Stomach (tissue), 4 donors: Measurements from ENCODE around the gene RBM44.

Source experiments
- EP300 ChIP-seq: sonication (generic); formaldehyde crosslinking; IDR thresholded peaks from one replicate; pipeline ENCODE4 v1.6.1; 2017; ENCODE audit warnings: antibody characterized with exemption
- POLR2AphosphoS5 ChIP-seq, 3 donors: sonication (generic); formaldehyde crosslinking; IDR thresholded peaks; one replicate each; pipeline ENCODE4 v1.6.1; 2016; ENCODE audit warnings: antibody characterized with exemption in 3 of 3
- TF ChIP-seq, protein P1 (sequence below), 7 experiments: fragments of 450-650 bp in 4 of 7; fragments of 200-600 bp in 3 of 7; sonication (generic) in 3 of 7; IDR thresholded peaks; one replicate each; pipeline ENCODE4 v1.5.1; 2016 to 2019; ENCODE audit warnings: antibody characterized with exemption in 7 of 7, control low read depth in 2 of 7, mild to moderate bottlenecking in 1 of 7

DNA sequence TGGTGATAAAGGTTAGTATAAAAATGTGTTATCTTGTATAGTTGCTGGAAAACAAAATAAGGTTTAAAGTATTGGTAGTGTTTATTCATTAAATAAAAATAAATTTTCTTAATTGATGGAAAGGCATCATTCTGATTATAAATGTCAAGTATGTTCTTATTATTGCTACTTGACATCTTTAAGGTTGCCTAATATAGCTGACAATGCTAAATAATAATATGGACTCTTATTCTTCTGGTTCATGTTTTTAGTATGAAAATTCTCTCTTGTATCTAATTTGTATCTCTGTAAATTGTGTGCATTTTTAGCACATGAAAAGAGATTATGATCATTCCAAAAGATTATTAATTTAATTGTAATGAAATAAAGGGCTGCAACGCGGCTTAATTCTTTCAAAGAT is 25.0 kb downstream of the RBM44 start:
- TF ChIP-seq, protein P1, sequence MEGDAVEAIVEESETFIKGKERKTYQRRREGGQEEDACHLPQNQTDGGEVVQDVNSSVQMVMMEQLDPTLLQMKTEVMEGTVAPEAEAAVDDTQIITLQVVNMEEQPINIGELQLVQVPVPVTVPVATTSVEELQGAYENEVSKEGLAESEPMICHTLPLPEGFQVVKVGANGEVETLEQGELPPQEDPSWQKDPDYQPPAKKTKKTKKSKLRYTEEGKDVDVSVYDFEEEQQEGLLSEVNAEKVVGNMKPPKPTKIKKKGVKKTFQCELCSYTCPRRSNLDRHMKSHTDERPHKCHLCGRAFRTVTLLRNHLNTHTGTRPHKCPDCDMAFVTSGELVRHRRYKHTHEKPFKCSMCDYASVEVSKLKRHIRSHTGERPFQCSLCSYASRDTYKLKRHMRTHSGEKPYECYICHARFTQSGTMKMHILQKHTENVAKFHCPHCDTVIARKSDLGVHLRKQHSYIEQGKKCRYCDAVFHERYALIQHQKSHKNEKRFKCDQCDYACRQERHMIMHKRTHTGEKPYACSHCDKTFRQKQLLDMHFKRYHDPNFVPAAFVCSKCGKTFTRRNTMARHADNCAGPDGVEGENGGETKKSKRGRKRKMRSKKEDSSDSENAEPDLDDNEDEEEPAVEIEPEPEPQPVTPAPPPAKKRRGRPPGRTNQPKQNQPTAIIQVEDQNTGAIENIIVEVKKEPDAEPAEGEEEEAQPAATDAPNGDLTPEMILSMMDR (IDR thresholded peaks at IDR 0.05) = no peak
- TF ChIP-seq EP300 (no peak), POLR2AphosphoS5 (IDR thresholded peaks at IDR 0.05) (no peak)
